ENCODE data around the gene APBB1.

DNA sequence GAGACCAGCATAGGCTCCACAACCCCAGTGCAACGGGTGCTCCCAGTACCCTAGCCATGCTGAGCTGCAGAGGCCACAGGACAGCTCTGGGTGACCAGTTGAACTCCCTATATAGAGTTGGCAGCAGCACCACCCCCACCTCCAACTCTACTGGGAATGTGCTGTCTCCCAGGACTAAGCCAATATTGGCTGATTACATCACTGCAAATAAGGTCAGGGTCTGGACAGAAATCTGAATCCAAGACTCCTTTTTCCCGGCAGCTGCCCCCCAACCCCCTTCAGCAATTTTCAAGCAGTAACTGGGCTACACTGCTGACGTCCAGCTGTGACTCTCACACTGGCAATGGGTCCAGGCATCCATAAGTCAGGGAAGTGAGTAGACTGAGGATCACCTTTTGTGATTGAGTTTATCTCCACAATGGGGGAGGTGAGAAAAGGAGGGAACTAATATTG, 22.0 kb upstream of the APBB1 start, which contains the start of gene HPX:
- TF ChIP-seq, protein P1, sequence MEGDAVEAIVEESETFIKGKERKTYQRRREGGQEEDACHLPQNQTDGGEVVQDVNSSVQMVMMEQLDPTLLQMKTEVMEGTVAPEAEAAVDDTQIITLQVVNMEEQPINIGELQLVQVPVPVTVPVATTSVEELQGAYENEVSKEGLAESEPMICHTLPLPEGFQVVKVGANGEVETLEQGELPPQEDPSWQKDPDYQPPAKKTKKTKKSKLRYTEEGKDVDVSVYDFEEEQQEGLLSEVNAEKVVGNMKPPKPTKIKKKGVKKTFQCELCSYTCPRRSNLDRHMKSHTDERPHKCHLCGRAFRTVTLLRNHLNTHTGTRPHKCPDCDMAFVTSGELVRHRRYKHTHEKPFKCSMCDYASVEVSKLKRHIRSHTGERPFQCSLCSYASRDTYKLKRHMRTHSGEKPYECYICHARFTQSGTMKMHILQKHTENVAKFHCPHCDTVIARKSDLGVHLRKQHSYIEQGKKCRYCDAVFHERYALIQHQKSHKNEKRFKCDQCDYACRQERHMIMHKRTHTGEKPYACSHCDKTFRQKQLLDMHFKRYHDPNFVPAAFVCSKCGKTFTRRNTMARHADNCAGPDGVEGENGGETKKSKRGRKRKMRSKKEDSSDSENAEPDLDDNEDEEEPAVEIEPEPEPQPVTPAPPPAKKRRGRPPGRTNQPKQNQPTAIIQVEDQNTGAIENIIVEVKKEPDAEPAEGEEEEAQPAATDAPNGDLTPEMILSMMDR (IDR thresholded peaks at IDR 0.05), result no peak
- no peak for TF ChIP-seq EZH2 (IDR thresholded peaks at IDR 0.05; ENCODE audit: borderline replicate concordance, insufficient read depth, low read depth, low read length, poor library complexity, severe bottlenecking)
